ENCODE data around the gene GIMAP2.

GIMAP2 gene

GRCh38 chr7:150721970-150722373 lies 36.5 kb downstream of the GIMAP2 start:
- Histone ChIP-seq H3K27me3 (ENCODE audit: insufficient read depth, low read length, poor library complexity) (no peaks in the 10 kb centered on the region), H3K4me1 (ENCODE audit: insufficient read depth, low read length) (peaks cover 46% of the 10 kb centered on the region), H3K9me3 (ENCODE audit: insufficient read depth, low read length, severe bottlenecking) (no peaks in the 10 kb centered on the region), H3K27ac (ENCODE audit: low read length) (no peak overlapping the region), H3K4me2 (ENCODE audit: insufficient read depth, low read length) (no peak overlapping the region), H4K20me1 (ENCODE audit: insufficient read depth, low read length) (no peaks in the 10 kb centered on the region), H3K4me3 (ENCODE audit: low read depth in 1 of 2, low read length in 2 of 2) (no peak overlapping the region), H3K36me3 (ENCODE audit: insufficient read depth, low read length) (peaks cover 39% of the 10 kb centered on the region), H2AFZ (ENCODE audit: low read depth, low read length) (no peak overlapping the region), H3K79me2 (ENCODE audit: insufficient read depth, low read length) (peaks cover 21% of the 10 kb centered on the region), H3K9ac (ENCODE audit: low read depth, low read length) (no peak overlapping the region)
- no peak for ATAC-seq (ENCODE audit: insufficient read depth, low read depth)
- no peak for TF ChIP-seq EZH2 (IDR thresholded peaks at IDR 0.05; ENCODE audit: borderline replicate concordance, low read depth, low read length, severe bottlenecking)
- no peak for TF ChIP-seq CTCF (IDR thresholded peaks at IDR 0.05; ENCODE audit: borderline replicate concordance, extremely low read depth, low read length, poor library complexity, severe bottlenecking)
- no peak for DNase-seq

- H3K9ac ChIP-seq (ENCODE audit: low read depth, low read length) = no peak overlapping the region
- no peak for ATAC-seq (ENCODE audit: insufficient read depth, low read depth)
- H3K27me3 ChIP-seq (ENCODE audit: insufficient read depth, low read length, poor library complexity) = no peaks in the 10 kb centered on the region
Observed at GRCh38 chr7:150722431-150722931, 37.0 kb downstream of the GIMAP2 start.

GRCh38 chr7:150723467-150723866 lies 38.0 kb downstream of the GIMAP2 start:
- no peak overlapping the region for H2AFZ ChIP-seq (ENCODE audit: low read depth, low read length)
- peaks cover 7% of the 10 kb centered on the region; the same call in 1 of the 2 replicates for H3K79me2 ChIP-seq (ENCODE audit: insufficient read depth, low read length)
- H3K27ac ChIP-seq (ENCODE audit: low read length) = no peak overlapping the region
- H3K27me3 ChIP-seq (ENCODE audit: insufficient read depth, low read length, poor library complexity) = no peaks in the 10 kb centered on the region
- no peaks in the 10 kb centered on the region for H4K20me1 ChIP-seq (ENCODE audit: insufficient read depth, low read length)
- H3K4me3 ChIP-seq (ENCODE audit: low read depth in 1 of 2, low read length in 2 of 2) = no peak overlapping the region
- no peak for ATAC-seq (ENCODE audit: insufficient read depth, low read depth)
- H3K9me3 ChIP-seq (ENCODE audit: insufficient read depth, low read length, severe bottlenecking) = peaks cover 12% of the 10 kb centered on the region
- no peak overlapping the region for H3K9ac ChIP-seq (ENCODE audit: low read depth, low read length)
- H3K36me3 ChIP-seq (ENCODE audit: insufficient read depth, low read length) = peaks cover 37% of the 10 kb centered on the region
- no peak for DNase-seq
- no peak for TF ChIP-seq EZH2 (IDR thresholded peaks at IDR 0.05; ENCODE audit: borderline replicate concordance, low read depth, low read length, severe bottlenecking)
- no peak for TF ChIP-seq CTCF (IDR thresholded peaks at IDR 0.05; ENCODE audit: borderline replicate concordance, extremely low read depth, low read length, poor library complexity, severe bottlenecking)
- H3K4me1 ChIP-seq (ENCODE audit: insufficient read depth, low read length) = peaks cover 31% of the 10 kb centered on the region
- no peak overlapping the region for H3K4me2 ChIP-seq (ENCODE audit: insufficient read depth, low read length)

More at GRCh38 chr7:150722431-150722931, 37.0 kb downstream of the GIMAP2 start:
- H4K20me1 ChIP-seq (ENCODE audit: insufficient read depth, low read length) = no peaks in the 10 kb centered on the region
- peaks cover 16% of the 10 kb centered on the region for H3K79me2 ChIP-seq (ENCODE audit: insufficient read depth, low read length)
- TF ChIP-seq CTCF (IDR thresholded peaks at IDR 0.05; ENCODE audit: borderline replicate concordance, extremely low read depth, low read length, poor library complexity, severe bottlenecking) (no peak), EZH2 (IDR thresholded peaks at IDR 0.05; ENCODE audit: borderline replicate concordance, low read depth, low read length, severe bottlenecking) (no peak)
- no peak for DNase-seq
- peaks cover 4% of the 10 kb centered on the region for H3K9me3 ChIP-seq (ENCODE audit: insufficient read depth, low read length, severe bottlenecking)
- H3K4me1 ChIP-seq (ENCODE audit: insufficient read depth, low read length) = peaks cover 40% of the 10 kb centered on the region
- H3K36me3 ChIP-seq (ENCODE audit: insufficient read depth, low read length) = peaks cover 39% of the 10 kb centered on the region
- H3K4me2 ChIP-seq (ENCODE audit: insufficient read depth, low read length) = no peak overlapping the region
- H3K4me3 ChIP-seq (ENCODE audit: low read depth in 1 of 2, low read length in 2 of 2) = no peak overlapping the region
- H2AFZ ChIP-seq (ENCODE audit: low read depth, low read length) = no peak overlapping the region
- no peak overlapping the region for H3K27ac ChIP-seq (ENCODE audit: low read length)
